B cell (primary cell): ENCODE measurements around the gene MRPS25. TPM values are rescaled to one million over a fixed set of nuclear protein-coding genes. Genes with fewer than 3 reads are reported as not detected.

Experiments used
- ATAC-seq: fragments of 200-7000 bp; cut with Tn5 transposase; one replicate; pipeline ENCODE4 v1.10.0; 2021; ENCODE audit warnings: low read depth, mild to moderate bottlenecking, moderate number of reproducible peaks, moderate library complexity
- CTCF ChIA-PET: fragments of 350-600 bp; sonication (Branson Sonifier 250); formaldehyde crosslinking; loops from one replicate; lab custom pipeline; 2021; ENCODE audit warnings: antibody characterized with exemption, inconsistent platforms; lab: Charles Lee
- POLR2A ChIA-PET: fragments of 350-600 bp; sonication (Branson Sonifier 250); formaldehyde crosslinking; loops from one replicate; lab custom pipeline; 2021; ENCODE audit warnings: antibody characterized with exemption; lab: Charles Lee
- DNase-seq: peaks from one replicate; pipeline ENCODE4 v3.0.0; 2013
- H2AFZ ChIP-seq: 2 replicates; pipeline ENCODE4 v1.6.1; 2012; ENCODE audit warnings: mild to moderate bottlenecking, low read depth, low read length; ENCODE audit not compliant: insufficient read depth, poor library complexity, severe bottlenecking
- H3K27ac ChIP-seq, 2 donors: 1 replicate in 1 of 2; 2 replicates in 1 of 2; pipeline ENCODE4 v1.5.1; 2012 to 2013; ENCODE audit warnings: low read length in 2 of 2, mild to moderate bottlenecking in 2 of 2, moderate library complexity in 1 of 2
- H3K27me3 ChIP-seq, 4 experiments: fragments of 200-600 bp in 1 of 4; sonication (generic) in 1 of 4; replicated peaks in 1 of 4; 1 replicate in 2 of 4; 2 replicates in 2 of 4; pipeline versions ENCODE4 v1.6.1 to v1.7.0; 2013 to 2016; ENCODE audit warnings: low read length in 3 of 4, mild to moderate bottlenecking in 2 of 4, mixed read lengths in 1 of 4, moderate library complexity in 1 of 4; ENCODE audit not compliant: insufficient read depth in 4 of 4, control insufficient read depth in 3 of 4; ENCODE audit errors: control extremely low read depth in 1 of 4
- H3K36me3 ChIP-seq, 2 experiments: replicated peaks in 1 of 2; 1 replicate in 1 of 2; 2 replicates in 1 of 2; pipeline versions ENCODE4 v1.6.1 to v1.7.1; 2013; ENCODE audit warnings: low read length in 1 of 2; ENCODE audit not compliant: insufficient read depth in 2 of 2, control insufficient read depth in 1 of 2; ENCODE audit errors: control extremely low read depth in 1 of 2, extremely low read depth in 1 of 2
- H3K4me1 ChIP-seq, 2 donors: fragments of 200-600 bp in 1 of 2; sonication (generic) in 1 of 2; 1 replicate in 1 of 2; 2 replicates in 1 of 2; pipeline versions ENCODE4 v1.5.1 to v1.6.1; 2013 to 2017; ENCODE audit warnings: low read length in 2 of 2; ENCODE audit not compliant: control insufficient read depth in 2 of 2, insufficient read depth in 2 of 2
- H3K4me2 ChIP-seq: replicated peaks from 2 replicates; pipeline ENCODE3; 2012; ENCODE audit warnings: mild to moderate bottlenecking, low read depth, low read length; ENCODE audit not compliant: poor library complexity, severe bottlenecking
- H3K4me3 ChIP-seq, 5 experiments: fragments of 200-600 bp in 1 of 5; sonication (generic) in 1 of 5; 1 replicate in 3 of 5; 2 replicates in 2 of 5; pipeline versions ENCODE4 v1.5.1 to v1.7.0; 2011 to 2016; ENCODE audit warnings: low read length in 4 of 5, mild to moderate bottlenecking in 4 of 5, low read depth in 2 of 5, control low read depth in 1 of 5, moderate library complexity in 1 of 5; ENCODE audit not compliant: insufficient read depth in 1 of 5; ENCODE audit errors: control extremely low read depth in 1 of 5, extremely low read depth in 1 of 5
- H3K79me2 ChIP-seq: fragments of 200-600 bp; sonication (generic); one replicate; pipeline ENCODE4 v1.6.0; 2016; ENCODE audit warnings: low read length; ENCODE audit not compliant: control insufficient read depth, insufficient read depth
- H3K9ac ChIP-seq: fragments of 200-600 bp; sonication (generic); 2 replicates; pipeline ENCODE4 v1.6.1; 2017; ENCODE audit warnings: mild to moderate bottlenecking, low read length, moderate library complexity
- H3K9me3 ChIP-seq, 3 donors: one replicate each; pipeline versions ENCODE4 v1.6.1 to v1.7.1; 2013; ENCODE audit warnings: low read length in 2 of 3; ENCODE audit not compliant: control insufficient read depth in 2 of 3, insufficient read depth in 1 of 3; ENCODE audit errors: control extremely low read depth in 1 of 3
- H4K20me1 ChIP-seq: 2 replicates; pipeline ENCODE4 v1.6.0; 2012; ENCODE audit warnings: mild to moderate bottlenecking, low read length; ENCODE audit not compliant: insufficient read depth, control insufficient read depth, poor library complexity, severe bottlenecking
- H3K27ac Mint-ChIP-seq: one replicate; pipeline ENCODE4 v1.8.0; 2021; ENCODE audit warnings: mixed read lengths
- H3K27me3 Mint-ChIP-seq: one replicate; pipeline ENCODE4 v1.8.0; 2021; ENCODE audit warnings: mixed read lengths
- H3K4me1 Mint-ChIP-seq: one replicate; pipeline ENCODE4 v1.8.0; 2021; ENCODE audit warnings: mixed read lengths
- H3K4me3 Mint-ChIP-seq: one replicate; pipeline ENCODE4 v1.8.0; 2021; ENCODE audit warnings: mixed read lengths
- H3K9me3 Mint-ChIP-seq: one replicate; pipeline ENCODE4 v1.8.0; 2022; ENCODE audit warnings: mixed read lengths; ENCODE audit not compliant: insufficient read depth
- CTCF ChIP-seq: fragments of 200-600 bp; IDR thresholded peaks from one replicate; pipeline ENCODE4 v1.8.0; 2022; ENCODE audit warnings: antibody characterized with exemption, mild to moderate bottlenecking
- EZH2 ChIP-seq: IDR thresholded peaks from 2 replicates; pipeline ENCODE4 v1.6.1; 2012; ENCODE audit warnings: borderline replicate concordance, low read depth, mild to moderate bottlenecking, moderate library complexity, low read length; ENCODE audit not compliant: insufficient read depth, poor library complexity, severe bottlenecking
- WGBS: methylation state at CpG from one replicate; pipeline ENCODE4 v1.1.5; 2013; ENCODE audit warnings: missing lambda C conversion rate; ENCODE audit not compliant: insufficient coverage; 5-methylcytosine and 5-hydroxymethylcytosine counted together
- intact Hi-C: fragments of 100-400 bp; cut with micrococcal nuclease; formaldehyde crosslinking; loops from one replicate; pipeline ENCODE4 v1.10.0; 2022
- polyA plus RNA-seq: library from polyadenylated mRNA; depleted of rRNA; stranded (reverse); fragments of >200 nt; gene quantifications from 2 replicates; pipeline ENCODE4 v1.2.3, GENCODE V29; 2012
- total RNA-seq, 2 donors: library from RNA; stranded (reverse); fragments of 120-200 nt in 1 of 2; gene quantifications; 1 replicate in 1 of 2; 2 replicates in 1 of 2; pipeline versions ENCODE4 v1.2.3 to v1.2.4, GENCODE V29; 2013 to 2022

Gene MRPS25
- total and polyA plus RNA-seq, 2 donors (not counting 1 experiment from before 2014, with no cell fraction given) = 94.9 to 105 TPM

- no peaks in the 10 kb centered on the region for H3K9me3 Mint-ChIP-seq
- DNase-seq = no peak
- ATAC-seq = no peak
- 100% methylated on average over 5 of the region's 5 CpGs for WGBS
- no peaks in the 10 kb centered on the region for H4K20me1 ChIP-seq
- H3K4me2 ChIP-seq = no peak overlapping the region
- H3K4me1 ChIP-seq = no peaks in the 10 kb centered on the region
- no peak overlapping the region for H3K4me3 ChIP-seq
- intact Hi-C loops = no loop called here
- H2AFZ ChIP-seq = no peak overlapping the region
- no peak overlapping the region for H3K4me3 Mint-ChIP-seq
- H3K36me3 ChIP-seq = peaks cover 4 to 62% of the 10 kb centered on the region in 2 experiments
- H3K27me3 Mint-ChIP-seq = no peaks in the 10 kb centered on the region
- H3K27ac ChIP-seq = no peak overlapping the region
- CTCF ChIA-PET = interaction anchor here (1.9 kb wide), 1 partner anchor 85 kb away, joined by 5 read pairs; no protein-coding TSS in a partner anchor
- peaks cover 34% of the 10 kb centered on the region for H3K79me2 ChIP-seq
- H3K4me1 Mint-ChIP-seq = no peaks in the 10 kb centered on the region
- no peak overlapping the region for H3K27ac Mint-ChIP-seq
- TF ChIP-seq EZH2 (no peak), CTCF (no peak)
- H3K9me3 ChIP-seq = no peaks in the 10 kb centered on the region
- POLR2A ChIA-PET = interaction anchor here (0.6 kb wide), 1 partner anchor 193 kb away, joined by 3 read pairs; no protein-coding TSS in a partner anchor
- no peak overlapping the region for H3K9ac ChIP-seq
- no peaks in the 10 kb centered on the region for H3K27me3 ChIP-seq
Observed at GRCh38 chr3:15011174-15011573, 53.9 kb downstream of the MRPS25 start.

- peaks cover 4 to 63% of the 10 kb centered on the region in 2 experiments for H3K36me3 ChIP-seq
- CTCF ChIA-PET = interaction anchor here (1.9 kb wide), 1 partner anchor 84 kb away, joined by 5 read pairs; no protein-coding TSS in a partner anchor
Observed at GRCh38 chr3:15010664-15011063, 54.5 kb downstream of the MRPS25 start.

More at GRCh38 chr3:15010664-15011063, 54.5 kb downstream of the MRPS25 start:
- H2AFZ ChIP-seq = no peak overlapping the region
- POLR2A ChIA-PET = interaction anchor here (0.6 kb wide), 1 partner anchor 193 kb away, joined by 3 read pairs; no protein-coding TSS in a partner anchor
- H3K9me3 ChIP-seq = no peaks in the 10 kb centered on the region
- H3K9me3 Mint-ChIP-seq = no peaks in the 10 kb centered on the region
- no peak for TF ChIP-seq EZH2
- no peak for TF ChIP-seq CTCF
- no peaks in the 10 kb centered on the region for H3K4me1 ChIP-seq
- intact Hi-C loops = no loop called here
- H3K79me2 ChIP-seq = peaks cover 39% of the 10 kb centered on the region
- no peaks in the 10 kb centered on the region for H3K27me3 Mint-ChIP-seq
- WGBS = 100% methylated on average over 1 of the region's 1 CpG
- no peak overlapping the region for H3K4me3 Mint-ChIP-seq
- no peak overlapping the region for H3K27ac Mint-ChIP-seq
- H3K27me3 ChIP-seq = no peaks in the 10 kb centered on the region
- ATAC-seq (no peak), DNase-seq (no peak)
- H3K4me3 ChIP-seq = no peak overlapping the region
- no peak overlapping the region for H3K27ac ChIP-seq
- no peak overlapping the region for H3K4me2 ChIP-seq
- no peak overlapping the region for H3K9ac ChIP-seq
- H3K4me1 Mint-ChIP-seq = no peaks in the 10 kb centered on the region
- H4K20me1 ChIP-seq = no peaks in the 10 kb centered on the region
